Peyer's patch (tissue), 4 donors: ENCODE data around the gene COL27A1.

Experiments
- POLR2A ChIP-seq, 2 donors: fragments of 450-650 bp; IDR thresholded peaks; one replicate each; pipeline ENCODE4 v1.5.1; 2017; ENCODE audit warnings: antibody characterized with exemption in 2 of 2, mild to moderate bottlenecking in 2 of 2, moderate library complexity in 2 of 2
- TF ChIP-seq, protein P1 (sequence below), 6 experiments: fragments of 450-650 bp in 4 of 6; fragments of 200-600 bp in 2 of 6; sonication (generic) in 1 of 6; IDR thresholded peaks; one replicate each; pipeline ENCODE4 v1.5.1; 2017 to 2019; ENCODE audit warnings: antibody characterized with exemption in 6 of 6, mild to moderate bottlenecking in 3 of 6, moderate library complexity in 1 of 6

DNA sequence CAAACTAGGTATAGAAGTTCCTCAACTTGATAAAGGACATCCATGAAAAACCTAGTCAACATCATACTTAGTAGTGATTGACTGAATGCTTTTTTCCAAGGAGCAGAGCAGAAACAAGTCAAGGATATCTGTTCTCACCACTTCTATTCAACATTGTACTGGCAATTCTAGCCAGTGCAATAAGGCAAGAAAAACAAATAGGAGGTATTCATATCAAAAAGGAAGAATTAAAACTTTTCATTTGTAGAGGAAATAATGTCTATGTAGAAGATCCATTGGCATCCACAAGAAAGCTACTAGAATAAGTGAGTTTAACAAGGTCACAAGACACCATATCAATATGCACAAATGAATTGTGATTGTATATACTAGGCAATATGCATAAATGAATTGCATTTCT is 139.3 kb downstream of the COL27A1 start:
- TF ChIP-seq, protein P1, sequence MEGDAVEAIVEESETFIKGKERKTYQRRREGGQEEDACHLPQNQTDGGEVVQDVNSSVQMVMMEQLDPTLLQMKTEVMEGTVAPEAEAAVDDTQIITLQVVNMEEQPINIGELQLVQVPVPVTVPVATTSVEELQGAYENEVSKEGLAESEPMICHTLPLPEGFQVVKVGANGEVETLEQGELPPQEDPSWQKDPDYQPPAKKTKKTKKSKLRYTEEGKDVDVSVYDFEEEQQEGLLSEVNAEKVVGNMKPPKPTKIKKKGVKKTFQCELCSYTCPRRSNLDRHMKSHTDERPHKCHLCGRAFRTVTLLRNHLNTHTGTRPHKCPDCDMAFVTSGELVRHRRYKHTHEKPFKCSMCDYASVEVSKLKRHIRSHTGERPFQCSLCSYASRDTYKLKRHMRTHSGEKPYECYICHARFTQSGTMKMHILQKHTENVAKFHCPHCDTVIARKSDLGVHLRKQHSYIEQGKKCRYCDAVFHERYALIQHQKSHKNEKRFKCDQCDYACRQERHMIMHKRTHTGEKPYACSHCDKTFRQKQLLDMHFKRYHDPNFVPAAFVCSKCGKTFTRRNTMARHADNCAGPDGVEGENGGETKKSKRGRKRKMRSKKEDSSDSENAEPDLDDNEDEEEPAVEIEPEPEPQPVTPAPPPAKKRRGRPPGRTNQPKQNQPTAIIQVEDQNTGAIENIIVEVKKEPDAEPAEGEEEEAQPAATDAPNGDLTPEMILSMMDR (IDR thresholded peaks at IDR 0.05): no peak
- no peak for TF ChIP-seq POLR2A (IDR thresholded peaks at IDR 0.05)
